ENCODE results near the gene CUL2.

CUL2 gene

DNA sequence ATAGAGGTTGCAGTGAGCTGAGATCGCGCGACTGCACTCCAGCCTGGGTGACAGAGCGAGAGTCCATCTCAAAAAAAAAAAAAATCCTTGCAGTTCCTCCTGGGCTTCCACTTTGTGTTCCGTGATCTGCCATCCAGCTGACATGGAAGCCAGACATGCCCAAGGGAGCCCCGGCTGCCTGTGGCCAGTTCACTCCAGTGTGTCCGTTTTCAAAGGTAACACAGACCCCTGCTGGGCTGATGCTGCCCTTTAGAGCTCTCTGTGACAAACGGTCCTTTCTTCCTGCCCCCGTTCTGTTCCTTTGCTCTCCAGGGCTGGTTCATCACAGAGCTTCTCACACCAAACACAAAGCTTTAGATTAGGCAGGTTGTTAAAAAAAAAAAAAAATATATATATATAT, 130.8 kb downstream of the CUL2 start:
- in situ Hi-C loops (cut with HindIII; ENCODE audit: low sequenced_read_pairs): loop anchor here (5.0 kb wide), 1 partner anchor 33 kb away; no protein-coding TSS in a partner anchor
